Stromal cell of bone marrow (primary cell): ENCODE data around the gene PAK4.
A peak's percentile ranks its signal among the peaks of the same experiment; 100 is the strongest.

ENCODE experiments used
- DNase-seq: peaks from one replicate; pipeline ENCODE4 v3.0.0-alpha.2; 2012; ENCODE audit warnings: low read depth

PAK4 gene

DNA sequence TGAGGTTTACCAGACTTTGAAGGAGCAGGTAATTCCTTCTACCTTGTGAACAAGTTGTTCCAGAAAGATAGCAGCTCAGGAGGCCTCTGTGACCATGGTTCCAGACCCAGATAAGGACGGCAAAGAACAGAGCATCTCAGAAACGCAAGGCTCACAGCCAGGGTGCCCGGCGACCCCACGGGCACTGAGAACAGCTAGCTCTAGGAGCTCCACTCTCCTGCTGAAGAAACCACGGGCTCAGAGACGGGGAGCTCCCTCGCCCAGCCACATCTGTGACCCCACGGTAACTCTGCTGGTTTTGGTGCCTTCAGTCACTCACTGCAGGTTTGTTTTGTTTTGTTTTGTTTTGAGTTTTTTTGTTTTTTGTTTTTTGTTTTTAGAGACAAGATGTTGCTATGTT lies 55.2 kb downstream of the PAK4 start:
- DNase-seq: no peak

DNA sequence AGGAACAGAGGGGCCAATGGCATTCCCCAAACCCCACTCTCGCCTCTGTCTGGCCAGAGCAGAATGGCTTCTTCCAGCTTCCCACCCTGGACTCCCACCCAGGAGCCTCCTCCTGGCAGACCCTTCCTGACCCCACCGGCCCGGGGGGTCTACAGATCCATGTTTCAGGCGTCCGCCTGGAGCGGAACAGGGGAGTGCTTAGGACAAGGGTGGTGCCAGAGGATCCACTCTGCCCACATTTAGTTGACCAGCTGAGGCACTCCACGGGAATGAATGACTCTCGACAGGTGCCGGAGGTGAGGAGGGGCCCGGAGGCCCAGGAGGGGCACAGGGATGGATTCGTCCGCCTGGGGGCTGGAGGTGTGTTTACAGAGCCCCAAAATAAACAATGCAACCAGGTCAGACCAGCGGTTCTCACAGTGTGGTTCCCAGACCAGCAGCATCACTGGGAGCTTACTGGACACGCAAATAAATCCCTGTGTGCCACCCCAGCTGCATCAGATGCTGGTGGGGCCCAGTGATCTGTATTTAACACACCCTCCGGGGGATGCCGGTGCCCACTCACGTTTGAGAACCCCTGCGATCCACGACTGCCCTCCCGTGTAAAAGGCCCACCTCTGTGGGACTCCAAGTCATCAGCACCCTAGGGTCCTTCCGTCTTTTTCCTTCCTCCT lies 56.1 kb downstream of the PAK4 start:
- no peak for DNase-seq

DNA sequence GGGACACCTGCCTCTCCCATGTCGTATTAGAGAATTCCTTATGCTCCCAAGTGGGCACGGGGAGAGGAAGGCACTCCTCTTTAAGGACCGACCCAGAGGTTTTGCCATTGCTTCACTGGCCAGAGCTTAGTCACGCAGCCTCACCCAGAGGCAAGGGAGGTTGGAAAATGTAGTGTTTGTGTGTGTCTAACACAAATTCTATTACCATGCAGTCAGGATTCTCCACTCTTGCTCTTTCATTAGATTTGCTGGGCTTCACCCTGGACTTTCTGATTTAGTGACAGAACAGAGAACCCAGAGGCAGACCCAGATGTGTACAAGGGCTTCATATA lies 56.6 kb downstream of the PAK4 start:
- no peak for DNase-seq

DNA sequence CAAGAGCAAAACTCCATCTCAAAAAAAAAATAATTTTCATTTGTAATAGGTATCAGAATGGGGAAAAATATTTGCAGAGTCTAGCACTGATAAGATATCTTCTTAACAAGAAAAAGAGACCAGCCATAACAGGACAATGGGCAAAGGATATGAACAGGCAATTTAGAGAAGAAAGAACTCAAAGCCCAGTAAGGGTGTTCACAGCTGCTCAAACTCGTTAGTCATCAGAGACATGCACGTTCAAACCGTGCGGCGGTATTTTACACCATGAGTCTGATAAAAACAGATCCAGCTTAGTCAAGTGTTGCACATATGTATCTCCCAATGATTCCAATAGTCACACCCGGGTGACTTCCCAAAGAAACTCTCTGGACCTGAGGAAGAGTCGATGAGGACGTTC lies 57.5 kb downstream of the PAK4 start:
- no peak for DNase-seq

DNA sequence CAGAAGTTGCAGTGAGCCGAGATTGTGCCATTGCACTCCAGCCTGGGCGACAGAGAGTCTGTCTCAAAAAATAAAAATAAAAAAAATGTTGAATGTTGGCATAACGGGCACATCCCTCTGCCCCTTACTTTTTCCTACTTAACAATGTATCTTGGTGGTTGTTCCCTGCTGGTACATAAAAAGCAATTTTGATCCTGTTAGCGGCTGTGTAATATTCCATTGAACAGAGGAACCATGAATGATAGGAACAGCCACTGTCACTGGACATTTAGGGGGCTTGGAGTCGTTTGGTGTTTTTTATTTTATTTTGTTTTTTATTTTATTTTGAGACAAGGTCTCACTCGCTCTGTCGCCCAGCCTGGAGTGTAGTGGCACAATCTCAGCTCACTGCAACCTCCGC lies 60.8 kb downstream of the PAK4 start:
- DNase-seq: no peak

DNA sequence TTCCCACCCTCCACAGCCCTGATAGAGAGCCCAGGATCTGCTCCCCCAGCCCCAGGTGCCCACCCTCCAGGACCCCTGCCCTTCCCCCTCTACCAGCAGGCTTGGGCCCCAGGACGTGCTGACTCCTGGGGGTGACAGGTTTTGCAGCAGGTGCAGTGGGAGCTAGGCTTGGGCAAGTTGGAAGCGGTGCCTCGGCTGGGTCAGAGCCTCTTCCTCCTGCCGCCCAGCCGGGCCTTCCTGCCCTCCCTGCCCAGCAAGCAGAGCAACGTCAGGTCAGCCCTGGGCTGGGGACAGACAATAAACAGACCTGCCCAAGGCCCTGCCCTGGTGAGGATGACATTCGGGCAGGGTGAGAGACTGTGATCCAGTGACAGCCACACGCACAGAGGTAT lies 62.0 kb downstream of the PAK4 start:
- no peak for DNase-seq

DNA sequence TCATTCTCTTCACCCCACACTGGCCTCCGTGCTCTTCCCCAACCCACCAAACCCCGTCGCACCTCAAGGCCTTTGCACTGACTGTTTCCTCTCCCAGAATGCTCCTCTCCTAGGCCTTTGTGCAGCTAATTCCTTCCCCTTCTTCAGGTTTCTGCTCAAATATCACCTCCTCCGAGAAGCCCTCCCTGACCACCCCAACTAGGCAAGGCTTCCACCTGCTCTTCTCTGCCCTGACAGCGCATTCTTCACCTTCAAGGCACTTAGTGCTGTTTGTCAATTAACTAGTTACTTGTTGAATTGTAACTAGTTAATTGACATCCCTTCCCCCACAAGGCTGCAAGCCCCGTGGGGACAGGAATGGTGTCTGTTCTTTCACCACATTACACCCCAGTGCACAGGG lies 63.4 kb downstream of the PAK4 start:
- no peak for DNase-seq

DNA sequence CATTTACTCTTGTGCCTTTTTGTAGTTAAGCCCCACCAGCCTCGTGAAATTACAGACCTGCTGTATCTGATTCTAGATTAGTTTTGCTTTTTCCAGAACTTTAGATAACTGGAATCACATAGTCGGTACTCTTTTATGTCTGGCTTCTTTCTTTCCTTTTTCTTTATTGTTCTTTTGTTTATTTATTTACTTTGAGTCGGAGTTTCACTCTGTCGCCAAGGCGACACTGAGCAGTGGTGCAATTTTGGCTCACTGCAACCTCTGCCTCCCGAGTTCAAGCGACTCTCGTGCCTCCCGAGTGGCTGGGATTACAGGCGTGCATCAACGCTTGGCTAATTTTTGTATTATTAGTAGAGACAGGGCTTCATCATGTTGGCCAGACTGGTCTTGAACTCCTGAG lies 65.2 kb downstream of the PAK4 start:
- DNase-seq: no peak

DNA sequence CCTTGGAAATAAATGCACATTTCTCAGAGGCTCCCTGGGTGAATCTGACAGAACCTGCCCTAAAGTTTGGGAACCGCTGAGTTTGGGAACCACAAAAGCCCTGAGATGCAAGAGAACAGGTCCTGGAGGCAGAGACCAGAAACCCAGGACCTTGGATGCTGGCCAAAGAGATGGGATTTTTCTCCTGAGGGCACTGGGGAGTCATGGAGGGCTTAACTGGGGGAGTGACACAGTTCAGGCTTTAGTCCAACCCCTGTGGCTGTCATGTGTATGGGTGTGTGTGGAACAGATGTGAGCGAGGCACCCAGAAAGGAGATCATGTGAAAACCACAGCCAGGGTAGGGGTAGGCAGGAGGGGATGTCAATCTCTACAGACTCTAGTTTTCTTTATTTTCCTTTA lies 67.3 kb downstream of the PAK4 start:
- DNase-seq: no peak

DNA sequence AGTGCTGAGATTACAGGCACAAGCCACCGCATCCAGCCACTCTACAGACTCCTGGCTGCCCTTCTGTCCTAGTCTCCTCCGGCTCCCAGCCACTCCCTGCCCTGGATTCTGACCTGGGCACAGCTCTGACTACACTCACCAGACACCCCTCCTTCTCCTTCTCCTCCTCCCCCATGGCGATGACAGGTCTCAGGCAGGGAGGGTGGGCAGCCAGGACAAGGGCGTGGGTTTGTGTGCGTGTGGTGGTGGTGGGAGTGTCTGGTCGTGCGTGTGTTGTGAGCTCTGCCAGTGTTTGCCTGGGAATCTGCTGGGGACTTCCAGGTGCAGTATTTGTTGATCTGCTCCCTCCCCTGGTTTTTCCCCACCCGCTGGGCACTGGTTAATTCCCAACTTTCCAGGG lies 68.2 kb downstream of the PAK4 start:
- no peak for DNase-seq

DNA sequence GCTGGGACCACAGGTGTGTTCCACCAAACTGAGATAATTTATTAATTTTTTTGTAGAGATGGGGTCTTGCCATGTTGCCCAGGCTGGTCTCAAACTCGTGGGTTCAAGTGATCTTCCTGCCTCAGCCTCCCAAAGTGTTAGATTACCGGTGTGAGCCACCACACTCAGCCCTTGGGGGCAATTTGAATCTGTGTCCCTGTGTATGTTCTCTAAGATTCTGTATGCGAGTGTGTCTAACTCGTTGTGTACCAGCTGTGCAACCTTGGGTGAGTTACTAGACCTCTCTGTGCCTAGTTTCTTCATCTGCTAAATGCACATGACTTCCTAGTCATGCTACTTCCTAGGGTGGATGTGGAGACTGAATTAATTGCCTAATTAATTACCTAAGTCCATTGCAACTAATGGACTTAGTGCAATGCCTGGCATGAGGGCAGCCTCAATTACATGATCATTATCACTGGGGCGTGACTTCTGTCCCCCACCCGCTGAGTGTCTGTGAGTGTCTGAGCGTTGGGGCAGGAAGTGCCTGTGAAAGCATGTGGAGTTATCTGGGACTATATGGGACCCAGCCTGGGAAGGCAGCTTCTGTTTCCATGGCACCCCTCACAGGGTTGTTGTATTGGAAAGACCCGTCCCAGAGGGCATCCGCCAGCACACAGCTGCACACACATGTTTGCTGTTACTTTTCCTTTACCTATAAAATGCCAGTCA lies 69.4 kb downstream of the PAK4 start:
- no peak for DNase-seq

DNA sequence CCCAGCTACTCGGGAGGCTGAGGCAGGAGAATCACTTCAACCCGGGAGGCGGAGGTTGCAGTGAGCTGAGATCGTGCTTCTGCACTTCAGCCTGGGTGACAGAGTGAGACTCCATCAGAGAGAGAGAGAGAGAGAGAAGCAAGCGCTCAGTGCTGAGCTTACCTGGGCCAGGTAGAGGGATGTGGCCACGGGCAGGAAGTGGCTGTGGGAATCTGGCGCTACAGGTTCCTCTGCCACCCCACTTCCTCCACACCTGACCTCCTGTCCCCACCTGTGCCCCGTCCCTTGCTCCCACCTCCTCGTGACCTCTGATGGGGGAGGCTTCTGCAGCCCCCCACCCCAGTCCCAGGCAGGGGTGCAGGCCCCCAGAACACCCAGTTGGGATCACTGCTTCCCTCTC lies 70.2 kb downstream of the PAK4 start:
- DNase-seq: no peak

DNA sequence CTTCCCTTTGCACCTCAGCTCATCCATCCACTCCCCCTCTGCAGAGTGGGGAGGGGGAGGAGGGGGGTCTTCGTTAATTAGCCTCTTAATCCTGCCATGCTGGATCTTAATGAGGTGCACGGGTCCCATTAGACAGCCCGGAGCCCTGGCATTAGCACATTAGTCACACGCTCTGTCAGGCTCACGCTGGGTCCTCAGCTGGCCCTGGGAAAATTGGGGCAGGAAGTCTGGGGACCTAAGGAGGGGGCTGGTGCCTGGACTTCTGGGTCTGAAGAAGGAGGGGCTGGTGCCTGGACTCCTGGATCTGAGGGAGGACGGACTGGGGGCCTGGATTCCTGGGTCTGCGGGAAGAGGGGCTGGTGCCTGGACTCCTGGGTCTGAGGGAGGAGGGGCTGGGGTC lies 70.7 kb downstream of the PAK4 start:
- DNase-seq: no peak

DNA sequence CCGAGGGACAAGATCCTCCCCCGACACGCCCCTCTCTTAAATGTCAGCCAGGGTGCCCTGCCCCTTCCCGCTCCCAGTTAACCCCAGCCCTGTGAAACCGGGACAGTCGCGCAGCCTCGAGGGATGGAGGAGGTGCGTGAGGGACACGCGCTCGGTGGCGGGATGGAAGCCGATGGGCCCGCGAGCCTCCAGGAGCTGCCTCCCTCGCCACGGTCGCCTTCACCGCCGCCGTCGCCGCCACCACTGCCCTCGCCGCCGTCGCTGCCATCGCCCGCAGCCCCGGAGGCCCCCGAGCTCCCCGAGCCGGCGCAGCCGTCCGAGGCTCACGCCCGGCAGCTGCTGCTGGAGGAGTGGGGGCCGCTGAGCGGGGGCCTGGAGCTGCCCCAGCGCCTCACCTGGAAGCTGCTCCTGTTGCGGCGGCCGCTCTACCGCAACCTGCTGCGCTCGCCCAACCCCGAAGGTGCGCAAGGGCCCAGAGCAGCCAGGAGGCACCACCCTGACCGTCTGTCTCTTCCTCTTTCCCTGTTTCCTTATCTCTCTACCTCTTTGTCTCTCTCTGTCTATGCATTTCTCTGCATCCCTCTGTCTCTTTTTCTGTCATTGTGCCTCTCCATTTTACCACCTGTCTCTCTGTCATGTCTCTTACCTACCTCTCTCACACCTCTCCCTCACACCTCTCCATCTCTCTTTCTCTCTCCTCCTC lies 71.4 kb downstream of the PAK4 start, which contains the start of gene NCCRP1:
TSS of gene NCCRP1 (plus strand) at position 105 of the 703 bp plus-strand sequence. CDS start at position 124, 19 bp downstream.
- DNase-seq: no peak

DNA sequence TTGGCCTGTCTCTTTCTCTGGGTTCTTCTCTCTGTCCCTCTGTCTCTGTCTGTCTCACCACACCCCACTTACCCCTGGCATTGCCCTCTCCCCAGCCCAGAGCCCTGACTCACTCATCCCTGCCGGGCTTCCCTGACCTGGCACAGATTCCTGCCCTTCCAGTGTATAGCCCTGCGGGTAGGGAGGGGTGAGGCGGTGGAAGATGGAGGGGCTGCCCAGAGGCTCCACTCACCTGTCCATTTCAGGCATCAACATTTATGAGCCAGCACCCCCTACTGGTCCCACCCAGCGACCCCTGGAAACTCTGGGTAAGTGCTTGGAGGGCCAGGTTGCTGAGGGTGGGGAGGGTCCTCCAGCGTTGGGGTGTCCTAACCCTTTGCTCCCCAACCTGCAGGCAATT lies 72.2 kb downstream of the PAK4 start:
- no peak for DNase-seq

DNA sequence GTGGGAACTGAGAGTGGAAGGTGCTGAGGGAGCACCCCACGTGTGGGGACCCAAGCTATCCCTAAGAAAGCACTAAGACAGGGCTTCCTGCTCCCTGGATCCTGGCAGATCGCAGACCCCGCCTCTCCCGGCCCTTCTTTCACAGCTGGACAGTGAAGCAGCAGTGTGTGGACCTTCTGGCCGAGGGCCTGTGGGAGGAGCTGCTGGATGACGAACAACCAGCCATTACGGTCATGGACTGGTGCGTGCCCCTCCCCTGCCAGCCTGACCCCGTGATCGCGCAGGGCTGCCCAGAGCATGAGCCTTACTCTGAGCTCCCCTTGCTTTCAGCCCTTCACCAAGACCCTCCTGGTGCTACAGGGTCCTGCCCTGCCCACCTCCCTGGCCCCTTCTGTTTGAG lies 73.4 kb downstream of the PAK4 start:
- peak; percentile 59 for DNase-seq

DNA sequence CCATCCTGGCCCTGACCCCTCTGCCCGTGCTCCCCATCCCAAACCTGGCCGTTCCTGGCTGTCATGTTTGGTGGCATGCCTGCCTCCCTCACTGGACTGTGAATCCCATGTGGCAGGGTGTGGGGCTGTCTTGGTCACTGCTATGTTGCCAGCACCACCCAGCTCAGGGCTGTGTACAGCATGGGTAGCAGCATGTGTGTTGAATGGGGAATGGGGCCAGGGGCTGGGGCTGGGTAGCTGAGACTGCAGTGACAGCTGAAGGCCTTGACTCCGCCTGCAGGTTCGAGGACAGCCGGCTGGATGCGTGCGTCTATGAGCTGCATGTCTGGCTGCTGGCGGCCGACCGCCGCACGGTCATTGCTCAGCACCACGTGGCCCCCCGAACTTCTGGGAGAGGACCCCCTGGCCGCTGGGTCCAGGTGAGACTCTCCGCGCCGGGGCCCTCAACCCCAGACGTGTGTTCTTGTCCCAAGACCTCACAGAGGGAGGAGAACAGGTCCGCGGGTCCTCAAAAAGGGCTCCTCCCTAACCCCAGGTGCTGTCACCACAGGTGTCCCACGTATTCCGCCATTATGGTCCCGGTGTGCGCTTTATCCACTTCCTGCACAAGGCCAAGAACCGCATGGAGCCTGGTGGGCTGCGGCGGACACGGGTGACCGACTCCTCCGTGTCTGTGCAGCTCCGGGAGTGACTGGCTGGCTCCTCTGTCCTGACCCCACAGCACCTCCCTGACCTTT lies 74.6 kb downstream of the PAK4 start:
- DNase-seq: no peak

DNA sequence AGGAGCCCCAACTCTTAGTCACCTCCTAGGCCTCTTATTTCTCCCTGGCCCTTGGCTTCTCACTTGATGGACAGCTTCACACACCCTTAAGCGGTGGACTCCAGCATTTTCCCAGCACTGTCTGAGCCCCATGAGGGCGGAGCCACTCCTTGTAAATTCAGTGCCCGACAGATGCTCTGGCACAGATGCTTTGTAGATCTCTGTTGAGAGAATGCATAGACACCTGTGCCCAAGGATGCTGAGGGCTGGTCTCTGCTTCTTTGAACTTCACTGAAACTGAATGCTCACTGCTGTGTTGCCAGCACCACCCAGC lies 75.2 kb downstream of the PAK4 start:
- DNase-seq: no peak

DNA sequence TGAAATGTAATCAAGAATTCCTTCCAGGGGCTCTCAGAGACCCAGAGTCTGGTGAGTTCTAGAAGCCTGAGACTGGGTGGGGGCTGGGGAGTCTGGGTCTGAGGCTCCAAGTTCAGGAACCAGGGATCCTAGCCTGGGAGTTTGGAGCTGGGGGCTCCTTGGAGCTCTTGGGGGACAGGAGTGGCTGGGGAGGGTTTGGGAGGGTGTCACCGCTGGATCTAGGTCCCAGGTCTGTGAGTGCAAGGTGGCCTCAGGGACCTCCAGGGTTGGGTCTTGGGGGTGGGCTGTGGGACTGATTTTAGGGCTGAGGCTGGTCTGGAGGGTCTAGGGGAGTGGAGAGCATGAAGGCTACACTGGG lies 77.4 kb downstream of the PAK4 start:
- no peak for DNase-seq

DNA sequence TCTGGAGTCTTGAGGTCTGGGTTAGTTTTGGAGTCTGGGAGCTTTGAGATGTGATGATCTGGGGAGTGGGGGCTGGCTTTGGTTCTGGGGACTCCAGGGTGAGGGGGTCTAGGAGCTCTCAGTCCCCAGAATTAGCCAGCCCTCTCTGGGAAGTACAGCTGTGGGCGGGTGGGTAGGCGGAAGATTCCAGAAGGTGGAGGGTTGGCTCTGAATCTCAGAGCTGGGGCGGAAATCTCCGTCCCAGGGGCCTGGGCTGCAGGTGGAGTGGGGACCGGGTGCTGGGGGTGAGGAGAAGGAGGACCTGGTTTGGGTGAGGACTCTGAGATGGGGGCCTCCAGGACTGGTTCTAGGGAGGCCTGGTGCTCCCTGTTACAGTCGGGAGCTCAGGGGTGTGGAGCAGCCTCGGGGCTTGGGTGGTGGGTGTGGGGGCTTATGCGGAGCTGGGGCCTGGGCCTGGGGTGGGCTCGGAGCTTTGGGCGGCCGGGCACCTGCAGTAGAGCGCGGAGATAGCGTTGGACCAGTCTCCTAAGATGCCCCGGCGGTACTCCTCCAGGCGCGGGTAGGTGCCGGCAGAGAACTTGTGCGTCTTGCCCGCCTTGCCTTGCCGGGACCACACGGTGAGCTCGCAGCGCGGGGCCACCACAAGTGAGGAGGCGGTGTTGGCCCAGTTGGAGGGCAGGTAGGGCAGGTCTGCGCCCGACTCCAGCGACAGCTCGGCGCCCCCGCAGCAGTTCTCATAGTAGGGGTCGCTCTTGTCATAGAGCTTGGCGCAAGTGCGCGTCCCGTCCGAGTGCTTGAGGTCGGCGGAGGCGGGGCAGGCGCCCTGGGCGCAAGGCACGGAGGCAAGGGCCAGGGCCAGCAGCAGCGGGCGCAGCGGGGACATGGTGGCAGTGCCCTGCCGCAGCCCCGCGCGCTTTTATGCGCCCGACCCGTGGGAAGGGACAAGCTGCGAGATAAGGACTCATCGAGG lies 78.1 kb downstream of the PAK4 start, which contains the start of gene SYCN:
TSS of gene SYCN (minus strand) at position 892 of the 970 bp plus-strand sequence. CDS start at position 883, 9 bp downstream.
- DNase-seq: no peak

DNA sequence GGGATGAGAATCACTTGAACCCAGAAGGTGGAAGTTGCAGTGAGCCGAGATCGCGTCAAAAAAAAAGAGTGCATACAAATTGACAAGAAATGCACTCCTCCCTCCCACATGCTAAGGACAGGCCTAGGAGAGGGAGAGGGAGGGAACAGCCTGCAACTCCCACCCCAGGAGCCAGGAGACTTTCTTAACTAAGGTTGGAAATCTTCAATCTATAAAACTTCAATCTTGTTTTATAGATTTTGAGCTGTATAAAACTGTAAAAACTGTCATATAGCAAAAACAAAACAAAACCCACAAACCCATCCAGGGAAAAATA lies 79.8 kb downstream of the PAK4 start:
- no peak for DNase-seq

DNA sequence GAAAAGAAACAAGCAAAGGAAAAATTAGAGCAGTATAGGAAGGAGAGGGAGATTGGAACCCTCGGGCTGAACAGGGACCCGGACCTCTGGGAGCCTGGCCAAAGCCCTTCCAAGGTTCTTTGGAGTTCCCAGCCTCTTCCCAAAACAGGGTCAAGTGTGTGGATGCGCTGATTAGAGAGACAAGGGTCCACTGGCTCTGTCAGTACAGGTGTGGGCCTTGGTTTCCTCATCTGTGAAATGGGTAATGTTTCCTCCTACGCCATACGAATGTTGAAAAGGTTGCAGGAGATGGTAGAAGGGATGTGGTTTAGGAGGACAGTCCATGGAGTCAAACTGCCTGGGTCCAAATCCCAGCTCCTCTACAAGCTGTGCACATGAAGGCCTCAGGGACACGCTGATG lies 80.5 kb downstream of the PAK4 start:
- no peak for DNase-seq
